Hematopoietic multipotent progenitor cell (in vitro differentiated cells): ENCODE measurements around the gene LRRTM1. TPM values are rescaled to one million over a fixed set of nuclear protein-coding genes. Genes with fewer than 3 reads are reported as not detected.

ENCODE experiments used
- DNase-seq, 3 donors: peaks; one replicate each; pipeline ENCODE4 v3.0.0-alpha.2; 2011 to 2015; ENCODE audit warnings: low read depth in 2 of 3, low spot score in 2 of 3
- total RNA-seq: library from RNA; depleted of rRNA; stranded (reverse); fragments of >200 nt; gene quantifications from one replicate; pipeline ENCODE4 v1.2.3, GENCODE V29; 2012

LRRTM1 gene
- total RNA-seq, 1 donor = not detected

DNA sequence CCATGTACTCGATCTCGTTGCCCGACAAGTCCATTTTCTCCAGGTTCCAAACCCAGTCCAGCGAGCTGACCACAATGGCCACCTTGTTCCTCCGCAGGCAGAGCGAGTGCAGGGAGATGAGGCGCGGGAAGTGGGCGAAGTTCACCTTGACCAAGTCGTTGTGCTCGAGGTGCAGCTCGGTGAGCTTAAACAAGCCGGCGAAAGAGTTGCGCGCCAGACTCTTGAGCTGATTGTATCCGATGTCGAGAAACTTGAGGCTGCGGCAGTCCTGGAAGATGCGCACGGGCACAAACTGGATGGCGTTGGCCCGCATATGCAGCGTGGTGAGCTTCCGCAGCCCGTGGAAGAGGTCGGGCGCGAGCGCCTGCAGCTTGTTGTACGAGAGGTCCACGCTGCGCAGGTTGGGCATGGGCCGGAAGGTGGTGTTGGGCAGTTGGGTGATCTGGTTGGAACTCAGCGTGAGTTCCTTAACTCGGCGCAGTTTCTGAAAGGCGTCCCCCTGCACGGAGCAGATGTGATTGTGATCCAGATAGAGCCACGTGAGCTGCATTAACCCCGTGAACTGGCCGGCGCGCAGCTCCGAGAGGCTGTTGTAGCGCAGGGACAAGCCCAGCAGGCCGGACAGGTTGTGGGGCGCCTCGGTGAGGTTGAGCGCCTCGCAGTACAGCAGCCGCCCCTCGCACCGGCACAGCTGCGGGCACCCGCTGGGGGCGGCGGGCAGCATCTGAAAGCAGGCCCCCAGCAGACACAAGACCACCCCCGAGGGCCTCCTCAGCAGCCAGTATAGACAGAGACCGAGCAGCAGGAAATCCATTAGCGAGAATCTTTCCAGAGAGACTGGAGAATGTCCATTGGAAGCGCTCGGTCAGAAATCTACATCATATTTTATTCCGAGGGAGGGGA, 1.3 kb downstream of the LRRTM1 start:
- DNase-seq = peak in 1 of 3 donors; percentile 21

DNA sequence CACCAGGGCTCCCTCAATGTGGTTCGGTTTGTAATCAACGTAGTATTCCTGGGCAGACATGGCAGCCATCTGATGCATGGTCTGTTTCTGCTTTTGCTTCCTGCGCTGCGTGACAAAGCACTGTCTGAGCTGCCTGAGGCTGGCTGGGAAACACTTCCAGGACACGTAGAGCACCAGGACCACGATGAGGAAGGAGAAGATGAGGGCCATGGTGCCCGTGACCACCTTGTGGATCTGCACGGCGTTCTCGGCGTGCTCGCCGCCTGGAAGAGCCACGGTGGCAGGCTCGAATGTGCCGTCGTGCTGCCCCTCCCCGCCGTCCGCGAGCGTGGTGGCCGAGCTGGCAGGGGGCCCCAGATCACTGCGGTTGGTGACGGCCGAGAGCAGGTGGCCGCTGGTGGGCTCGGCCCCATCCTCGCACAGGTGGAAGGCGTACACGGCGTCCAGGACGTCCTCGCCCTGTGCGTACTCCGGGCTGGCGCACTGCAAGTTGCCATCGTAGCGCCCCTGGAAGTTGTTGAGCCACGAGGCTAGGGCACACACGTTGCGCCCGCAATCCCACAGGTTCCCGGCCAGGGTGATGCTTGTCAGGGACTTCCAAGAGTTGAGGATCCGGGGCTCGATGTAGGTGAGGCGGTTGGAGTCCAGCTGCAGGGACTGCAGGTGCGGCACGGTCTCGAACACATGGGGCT, 2.1 kb downstream of the LRRTM1 start:
- DNase-seq = peak in 1 of 3 donors; percentile 44

- DNase-seq = no peak
Measured at GRCh38 chr2:80302001-80302313, 2.6 kb downstream of the LRRTM1 start.

- no peak for DNase-seq
Measured at GRCh38 chr2:80300954-80301353, 3.6 kb downstream of the LRRTM1 start.

GRCh38 chr2:80300346-80300745, 4.2 kb downstream of the LRRTM1 start:
- no peak for DNase-seq

GRCh38 chr2:80299661-80300060, 4.9 kb downstream of the LRRTM1 start:
- DNase-seq = no peak

DNA sequence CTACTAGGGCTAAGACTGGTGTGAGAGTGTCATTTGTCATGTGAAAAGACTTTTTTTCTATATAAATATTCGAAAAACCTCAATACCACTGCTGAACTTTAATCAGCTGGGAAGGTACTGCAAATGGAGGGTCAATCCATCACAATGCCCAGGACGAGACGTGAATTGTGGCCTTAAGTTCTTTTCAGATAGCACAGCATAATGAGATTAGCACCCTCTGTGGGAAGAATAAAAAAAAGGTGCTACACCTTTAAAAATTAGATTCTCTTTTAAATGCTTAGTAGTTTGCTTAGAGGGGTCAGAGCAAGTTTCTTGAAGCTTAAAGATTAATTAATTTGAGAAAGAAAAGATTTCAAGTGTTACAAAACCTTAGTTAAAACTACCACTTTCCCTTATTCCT, 5.6 kb downstream of the LRRTM1 start:
- DNase-seq = no peak

DNA sequence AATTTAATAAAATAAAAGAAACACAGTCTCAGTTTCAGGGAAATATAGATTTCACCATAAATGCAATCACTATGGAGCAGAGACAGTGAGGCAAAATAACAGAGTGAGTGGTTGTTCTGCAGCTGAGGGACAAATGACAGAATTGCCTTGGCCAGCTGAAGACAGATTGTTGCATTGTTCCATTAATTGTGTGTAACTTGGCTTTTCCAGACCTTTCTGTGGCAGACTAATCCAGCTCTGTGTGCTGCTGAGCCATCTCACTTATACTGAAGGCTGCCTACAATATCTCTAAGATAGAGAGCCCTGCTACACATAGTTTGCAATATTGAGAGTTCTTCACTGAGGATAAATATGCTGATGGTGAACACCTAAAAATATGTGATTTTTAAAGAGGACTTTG, 11.5 kb downstream of the LRRTM1 start:
- DNase-seq = no peak

DNA sequence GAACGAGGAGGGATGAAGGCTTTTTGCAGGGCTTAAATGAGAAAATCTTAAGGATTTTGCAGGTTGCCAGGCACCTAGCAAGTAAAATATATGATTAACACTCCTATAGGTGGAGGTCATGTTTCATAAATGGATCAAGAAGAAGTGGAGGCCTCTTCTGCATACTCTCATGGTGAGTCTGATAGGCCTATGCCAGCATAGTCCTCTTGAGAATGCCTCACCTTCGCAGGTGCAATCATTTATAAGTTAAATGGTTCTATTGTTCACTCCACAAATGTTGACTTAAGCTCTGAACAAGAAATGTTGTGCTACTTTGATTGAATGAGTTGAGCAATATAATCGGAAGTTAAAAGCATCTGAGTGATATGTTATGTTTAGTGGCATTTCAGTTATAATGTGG, 12.1 kb downstream of the LRRTM1 start:
- no peak for DNase-seq

- no peak for DNase-seq
Measured at GRCh38 chr2:80291656-80292055, 12.9 kb downstream of the LRRTM1 start.

DNA sequence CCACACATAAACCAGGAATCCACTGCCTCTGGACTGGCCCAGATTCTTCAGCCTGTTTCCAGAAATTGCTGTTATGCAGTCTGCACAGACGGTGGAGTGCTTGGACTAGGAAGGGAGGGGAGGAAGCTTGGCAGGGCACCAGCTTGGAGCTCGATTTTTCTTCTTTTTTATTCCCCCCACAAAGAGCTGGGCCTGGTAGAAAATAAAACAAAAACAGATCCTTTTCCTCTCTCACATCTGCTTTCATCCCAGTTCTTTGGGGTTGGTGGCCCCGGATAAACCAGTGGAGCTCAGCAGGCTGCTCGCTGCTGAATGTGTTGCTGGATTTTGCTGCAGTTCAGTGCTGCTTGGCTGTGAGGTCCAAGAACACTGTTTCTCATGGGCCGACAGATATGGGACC, 16.0 kb downstream of the LRRTM1 start:
- DNase-seq = no peak

- no peak for DNase-seq
Measured at GRCh38 chr2:80281049-80281448, 23.5 kb downstream of the LRRTM1 start.

DNA sequence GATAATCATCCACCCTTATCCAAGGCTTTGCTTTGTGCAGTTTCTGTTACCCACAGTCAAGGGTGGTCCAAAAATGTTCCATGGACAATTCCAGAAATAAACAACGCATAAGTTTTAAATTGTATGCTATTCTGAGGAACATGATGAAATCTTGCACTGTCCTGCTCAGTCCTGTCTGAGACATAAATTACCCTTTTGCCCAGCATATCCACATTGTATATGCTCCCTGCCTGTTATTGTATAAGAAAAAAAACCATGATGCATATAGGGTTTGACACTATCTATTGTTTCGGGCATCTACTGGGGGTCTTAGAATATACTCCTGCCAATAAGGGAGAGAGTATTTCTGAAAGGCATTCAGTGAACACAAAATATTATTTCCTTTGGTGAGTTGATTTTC, 24.0 kb downstream of the LRRTM1 start:
- DNase-seq = no peak

- no peak for DNase-seq
Measured at GRCh38 chr2:80269806-80270205, 34.7 kb downstream of the LRRTM1 start.

- no peak for DNase-seq
Measured at GRCh38 chr2:80266231-80266630, 38.3 kb downstream of the LRRTM1 start.

- no peak for DNase-seq
Measured at GRCh38 chr2:80259292-80259691, 45.3 kb downstream of the LRRTM1 start.

GRCh38 chr2:80258793-80259192, 45.8 kb downstream of the LRRTM1 start:
- DNase-seq = no peak

GRCh38 chr2:80258341-80258740, 46.2 kb downstream of the LRRTM1 start:
- no peak for DNase-seq

DNA sequence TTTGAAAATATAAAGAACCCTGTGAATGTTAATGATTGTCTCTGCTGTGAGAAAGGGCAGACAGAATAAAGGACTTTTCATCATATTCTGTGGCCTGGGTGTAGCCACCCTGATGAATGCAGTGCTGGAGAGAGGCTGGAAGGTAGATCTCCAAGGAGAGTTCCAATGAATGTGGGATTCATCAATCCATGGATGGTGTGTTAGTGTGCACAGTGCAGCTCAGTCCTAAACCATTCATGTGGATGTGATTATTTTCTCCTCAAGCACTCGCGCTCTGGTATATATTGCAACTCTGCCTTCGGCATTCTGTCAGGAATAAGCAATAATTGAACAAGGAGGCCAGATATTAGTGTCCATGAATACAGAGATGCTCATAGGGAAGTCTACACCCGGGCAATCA, 47.1 kb downstream of the LRRTM1 start:
- DNase-seq = no peak

DNA sequence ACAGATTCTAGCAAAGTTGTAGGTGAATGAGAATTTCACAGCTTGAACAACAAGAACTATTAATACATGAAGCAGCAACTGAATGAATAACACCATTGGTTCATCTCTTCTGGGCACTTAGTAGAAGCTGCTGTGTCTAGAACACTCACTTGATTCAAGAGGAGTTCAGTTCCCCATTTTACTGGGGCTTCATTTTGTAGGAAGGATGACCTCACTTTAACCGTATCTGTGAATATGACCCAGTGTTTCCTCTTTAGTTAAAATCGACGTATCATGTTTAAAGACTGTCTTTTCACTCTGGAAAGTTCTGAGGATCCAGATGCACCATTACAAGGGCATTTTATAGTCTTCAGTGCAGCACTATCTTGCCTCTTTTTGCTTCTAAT, 47.8 kb downstream of the LRRTM1 start:
- peak in 2 of 3 donors; percentile 8 to 52 for DNase-seq

DNA sequence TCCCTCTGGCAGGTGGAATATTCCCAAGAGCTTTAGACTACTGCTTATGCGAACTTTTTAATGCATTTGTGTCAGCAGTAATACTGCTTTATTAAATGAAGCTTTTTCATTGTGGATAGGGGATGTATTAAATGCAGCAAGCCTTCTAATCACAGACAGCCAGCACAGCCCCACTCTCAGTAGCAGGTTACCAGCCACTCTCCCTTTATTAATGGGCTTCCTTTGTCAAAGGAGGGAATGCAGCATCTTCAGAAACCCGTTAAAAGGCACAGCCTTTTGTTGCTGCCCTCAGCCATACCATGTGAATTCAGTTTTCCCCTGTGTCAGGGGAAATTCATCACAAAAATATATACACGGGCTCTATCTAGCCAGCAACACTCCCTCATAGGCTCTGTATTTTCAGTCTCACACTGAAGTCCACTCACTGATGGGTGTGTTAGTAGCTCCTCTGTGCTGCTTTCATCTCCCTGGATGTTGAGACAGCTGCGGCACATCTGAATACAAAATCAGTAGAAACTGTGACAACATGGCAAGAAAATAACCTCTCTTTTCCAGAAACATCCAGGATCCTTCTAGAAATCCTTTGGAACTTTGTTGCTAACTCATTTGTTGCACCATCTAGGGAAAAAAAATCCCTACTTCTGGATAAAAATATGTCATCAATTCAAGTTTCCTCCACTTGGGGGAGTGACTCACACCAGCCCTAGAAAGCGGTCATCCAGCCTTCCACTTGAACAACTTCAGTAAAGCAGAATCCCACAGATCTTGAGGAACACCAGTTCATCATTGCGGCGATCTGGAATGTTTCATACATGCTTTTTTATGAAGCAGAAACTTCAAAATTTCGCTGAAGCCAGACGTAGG, 48.4 kb downstream of the LRRTM1 start:
- DNase-seq = no peak
